Neural progenitor cell (in vitro differentiated cells): Measurements from ENCODE around the gene PRKD1. TPM values are rescaled to one million over a fixed set of nuclear protein-coding genes. Genes with fewer than 3 reads are reported as not detected.

Experiments used
- DNase-seq: peaks from one replicate; pipeline ENCODE4 v3.0.0-alpha.2; 2016; ENCODE audit warnings: low spot score
- H2AFZ ChIP-seq: fragments of 200-600 bp; sonication (generic); replicated peaks from 2 replicates; pipeline ENCODE4 v1.6.1; 2016; ENCODE audit warnings: antibody characterized with exemption
- H3F3A ChIP-seq: fragments of 200-600 bp; sonication (generic); 2 replicates; pipeline ENCODE4 v1.6.1; 2016; ENCODE audit warnings: antibody characterized with exemption, low read depth
- H3K27ac ChIP-seq: fragments of 200-600 bp; sonication (generic); 2 replicates; pipeline ENCODE4 v1.5.1; 2016; ENCODE audit warnings: mild to moderate bottlenecking
- H3K27me3 ChIP-seq: fragments of 200-600 bp; sonication (generic); 2 replicates; pipeline ENCODE4 v1.6.1; 2016; ENCODE audit warnings: mild to moderate bottlenecking, moderate library complexity
- H3K36me3 ChIP-seq: fragments of 200-600 bp; sonication (generic); 2 replicates; pipeline ENCODE4 v1.5.1; 2016
- H3K4me1 ChIP-seq: fragments of 200-600 bp; sonication (generic); 2 replicates; pipeline ENCODE4 v1.6.1; 2016; ENCODE audit warnings: mixed run types
- H3K4me2 ChIP-seq: fragments of 200-600 bp; sonication (generic); 2 replicates; pipeline ENCODE4 v1.6.1; 2016
- H3K4me3 ChIP-seq: fragments of 200-600 bp; sonication (generic); 2 replicates; pipeline ENCODE4 v1.5.1; 2016
- H3K79me2 ChIP-seq: fragments of 200-600 bp; sonication (generic); 2 replicates; pipeline ENCODE4 v1.6.1; 2016; ENCODE audit warnings: low read depth
- H3K9ac ChIP-seq: fragments of 200-600 bp; sonication (generic); 2 replicates; pipeline ENCODE4 v1.6.1; 2016
- H3K9me3 ChIP-seq: fragments of 200-600 bp; sonication (generic); 2 replicates; pipeline ENCODE4 v1.5.1; 2016; ENCODE audit warnings: low read depth
- H4K20me1 ChIP-seq: fragments of 200-600 bp; sonication (generic); 2 replicates; pipeline ENCODE4 v1.6.1; 2016; ENCODE audit warnings: low read depth
- H3K27ac Mint-ChIP-seq: 3 replicates; pipeline ENCODE4 v1.8.0; 2021; ENCODE audit warnings: mixed read lengths
- H3K27me3 Mint-ChIP-seq: 2 replicates; pipeline ENCODE4 v1.8.0; 2022; ENCODE audit warnings: low read depth, mild to moderate bottlenecking, inconsistent platforms, moderate library complexity, mixed read lengths; ENCODE audit not compliant: insufficient read depth
- H3K36me3 Mint-ChIP-seq: 3 replicates; pipeline ENCODE4 v1.8.0; 2021; ENCODE audit warnings: mixed read lengths
- H3K4me1 Mint-ChIP-seq: 3 replicates; pipeline ENCODE4 v1.8.0; 2021; ENCODE audit warnings: mixed read lengths
- H3K4me3 Mint-ChIP-seq: 3 replicates; pipeline ENCODE4 v1.8.0; 2021; ENCODE audit warnings: mild to moderate bottlenecking, moderate library complexity, mixed read lengths
- H3K9me3 Mint-ChIP-seq: 3 replicates; pipeline ENCODE4 v1.8.0; 2020; ENCODE audit warnings: mixed read lengths
- EZH2 ChIP-seq: fragments of 200-600 bp; sonication (generic); IDR thresholded peaks from 2 replicates; pipeline ENCODE4 v1.6.1; 2017; ENCODE audit warnings: antibody characterized with exemption, mild to moderate bottlenecking, moderate library complexity
- EZH2phosphoT487 ChIP-seq: fragments of 200-600 bp; sonication (generic); IDR thresholded peaks from 2 replicates; pipeline ENCODE4 v1.6.1; 2017; ENCODE audit warnings: antibody characterized with exemption
- total RNA-seq: library from RNA; depleted of rRNA; stranded (reverse); fragments of >200 nt; gene quantifications from 2 replicates; pipeline ENCODE4 v1.2.3, GENCODE V29; 2015; ENCODE audit warnings: low replicate concordance
- TF ChIP-seq, protein P1 (sequence below): fragments of 200-600 bp; sonication (generic); IDR thresholded peaks from 2 replicates; pipeline ENCODE4 v1.5.1; 2017; ENCODE audit warnings: antibody characterized with exemption, mild to moderate bottlenecking

Gene PRKD1
- total RNA-seq, 1 donor from 2014 or later, result 8.7 TPM

DNA sequence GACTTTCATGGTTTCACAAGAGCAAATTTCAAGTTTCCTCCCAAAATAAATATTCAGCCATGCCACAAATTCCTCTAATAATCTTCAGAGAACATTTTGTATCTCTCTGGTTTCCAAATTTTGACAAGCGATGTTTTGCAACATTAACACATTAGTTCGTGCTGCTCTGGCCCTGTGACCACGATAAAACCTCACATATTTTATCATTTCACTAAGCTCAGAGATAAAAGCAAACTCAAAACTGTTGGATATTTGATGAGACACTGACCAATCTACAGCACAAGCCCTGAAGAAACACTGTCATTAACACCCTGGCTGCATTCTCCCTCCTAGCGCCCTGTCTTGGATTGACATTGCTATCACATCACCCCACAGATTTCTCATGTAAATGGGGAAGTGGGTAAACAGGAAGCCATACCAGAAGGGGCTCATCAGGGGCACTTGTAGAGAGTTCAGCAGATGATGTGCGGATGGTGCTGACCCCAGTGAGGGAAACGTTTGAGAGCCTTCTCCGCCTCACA, 264.3 kb downstream of the PRKD1 start:
- Histone ChIP-seq H3K9me3 (no peaks in the 10 kb centered on the region), H3K27ac (no peak overlapping the region), H3K4me1 (peaks cover 2% of the 10 kb centered on the region), H3K79me2 (no peaks in the 10 kb centered on the region), H3K9ac (no peak overlapping the region), H3F3A (no peaks in the 10 kb centered on the region), H3K36me3 (no peaks in the 10 kb centered on the region), H3K4me2 (no peak overlapping the region), H2AFZ (no peak overlapping the region), H4K20me1 (no peaks in the 10 kb centered on the region), H3K4me3 (no peak overlapping the region), H3K27me3 (no peaks in the 10 kb centered on the region)
- no peaks in the 10 kb centered on the region for H3K27me3 Mint-ChIP-seq
- DNase-seq, result no peak
- no peaks in the 10 kb centered on the region for H3K9me3 Mint-ChIP-seq
- TF ChIP-seq EZH2, result no peak
- no peak for TF ChIP-seq EZH2phosphoT487
- TF ChIP-seq, protein P1, sequence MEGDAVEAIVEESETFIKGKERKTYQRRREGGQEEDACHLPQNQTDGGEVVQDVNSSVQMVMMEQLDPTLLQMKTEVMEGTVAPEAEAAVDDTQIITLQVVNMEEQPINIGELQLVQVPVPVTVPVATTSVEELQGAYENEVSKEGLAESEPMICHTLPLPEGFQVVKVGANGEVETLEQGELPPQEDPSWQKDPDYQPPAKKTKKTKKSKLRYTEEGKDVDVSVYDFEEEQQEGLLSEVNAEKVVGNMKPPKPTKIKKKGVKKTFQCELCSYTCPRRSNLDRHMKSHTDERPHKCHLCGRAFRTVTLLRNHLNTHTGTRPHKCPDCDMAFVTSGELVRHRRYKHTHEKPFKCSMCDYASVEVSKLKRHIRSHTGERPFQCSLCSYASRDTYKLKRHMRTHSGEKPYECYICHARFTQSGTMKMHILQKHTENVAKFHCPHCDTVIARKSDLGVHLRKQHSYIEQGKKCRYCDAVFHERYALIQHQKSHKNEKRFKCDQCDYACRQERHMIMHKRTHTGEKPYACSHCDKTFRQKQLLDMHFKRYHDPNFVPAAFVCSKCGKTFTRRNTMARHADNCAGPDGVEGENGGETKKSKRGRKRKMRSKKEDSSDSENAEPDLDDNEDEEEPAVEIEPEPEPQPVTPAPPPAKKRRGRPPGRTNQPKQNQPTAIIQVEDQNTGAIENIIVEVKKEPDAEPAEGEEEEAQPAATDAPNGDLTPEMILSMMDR, result no peak
- H3K4me1 Mint-ChIP-seq, result no peaks in the 10 kb centered on the region
- no peak overlapping the region for H3K4me3 Mint-ChIP-seq
- no peaks in the 10 kb centered on the region for H3K36me3 Mint-ChIP-seq
- H3K27ac Mint-ChIP-seq, result no peak overlapping the region

DNA sequence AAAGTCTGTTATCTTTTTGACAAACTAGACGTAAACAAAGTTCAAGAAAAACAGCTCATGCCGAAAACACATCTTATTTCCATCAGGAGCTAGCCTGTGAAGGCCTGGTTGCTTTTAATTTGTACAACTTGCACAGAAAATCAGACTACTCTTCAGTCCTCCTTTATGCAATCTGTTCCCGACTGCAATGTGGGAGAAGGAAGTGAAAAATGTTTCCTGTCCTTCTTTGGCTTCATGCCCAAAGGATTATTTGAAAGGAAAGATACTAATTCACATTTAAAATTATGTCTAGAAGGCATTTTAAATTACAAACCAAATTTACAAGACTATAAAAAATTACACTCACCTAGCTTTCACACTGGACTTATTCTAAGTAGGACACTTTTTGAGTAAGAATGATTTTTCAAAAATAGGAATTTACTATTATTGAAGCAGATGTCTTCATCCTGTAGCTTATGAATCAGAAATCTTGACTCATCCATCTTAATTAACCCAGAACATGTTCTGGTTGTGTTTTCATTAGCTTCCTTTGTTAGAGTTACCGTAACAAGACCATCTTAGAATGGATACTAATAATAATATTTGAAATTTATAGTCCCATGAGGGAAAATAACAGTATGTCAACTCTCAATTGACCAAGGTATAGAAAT, 272.6 kb downstream of the PRKD1 start:
- TF ChIP-seq EZH2phosphoT487, result no peak
- no peak for TF ChIP-seq EZH2
- TF ChIP-seq, protein P1, result no peak
- H3K27ac ChIP-seq, result no peak overlapping the region
- no peak overlapping the region for H2AFZ ChIP-seq
- H3K9ac ChIP-seq, result no peak overlapping the region
- no peaks in the 10 kb centered on the region for H3K36me3 ChIP-seq
- no peaks in the 10 kb centered on the region for H3K9me3 ChIP-seq
- Mint-ChIP-seq H3K27ac (no peak overlapping the region), H3K27me3 (no peaks in the 10 kb centered on the region), H3K36me3 (peaks cover 1% of the 10 kb centered on the region), H3K4me3 (no peak overlapping the region), H3K4me1 (no peaks in the 10 kb centered on the region), H3K9me3 (peaks cover 2% of the 10 kb centered on the region)
- no peaks in the 10 kb centered on the region for H3F3A ChIP-seq
- no peak for DNase-seq
- H4K20me1 ChIP-seq, result no peaks in the 10 kb centered on the region
- no peak overlapping the region for H3K4me3 ChIP-seq
- H3K4me2 ChIP-seq, result no peak overlapping the region
- no peaks in the 10 kb centered on the region for H3K4me1 ChIP-seq
- no peaks in the 10 kb centered on the region for H3K27me3 ChIP-seq
- H3K79me2 ChIP-seq, result no peaks in the 10 kb centered on the region

DNA sequence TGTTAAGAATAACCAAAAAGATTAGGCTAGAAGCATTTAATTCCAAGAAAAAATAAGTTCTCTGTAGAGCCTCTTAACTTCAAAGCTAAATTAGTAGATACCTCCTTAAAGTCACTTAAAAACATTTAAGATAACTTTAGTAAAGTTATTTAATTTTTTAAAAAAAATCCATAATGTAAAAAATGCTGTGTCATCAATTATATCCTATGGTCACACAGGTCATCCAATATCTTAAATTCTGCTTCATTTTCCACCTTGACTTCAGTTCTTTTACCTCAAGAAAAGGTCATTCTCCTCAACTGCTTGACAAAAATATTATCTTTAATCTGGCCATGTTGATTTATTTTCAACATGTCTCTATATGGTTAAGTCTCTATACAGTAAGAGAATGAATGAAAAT, 274.3 kb downstream of the PRKD1 start:
- Histone ChIP-seq H3K79me2 (no peaks in the 10 kb centered on the region), H3K4me2 (no peak overlapping the region), H3K36me3 (no peaks in the 10 kb centered on the region), H3K27ac (no peak overlapping the region), H3K4me3 (no peak overlapping the region), H4K20me1 (no peaks in the 10 kb centered on the region), H3K4me1 (no peaks in the 10 kb centered on the region), H3K9ac (no peak overlapping the region), H3F3A (no peaks in the 10 kb centered on the region), H3K27me3 (no peaks in the 10 kb centered on the region), H3K9me3 (peaks cover 1% of the 10 kb centered on the region), H2AFZ (no peak overlapping the region)
- H3K27me3 Mint-ChIP-seq, result peaks cover 2% of the 10 kb centered on the region
- peaks cover 10% of the 10 kb centered on the region for H3K36me3 Mint-ChIP-seq
- TF ChIP-seq EZH2phosphoT487 (no peak), EZH2 (no peak)
- TF ChIP-seq, protein P1, result no peak
- H3K9me3 Mint-ChIP-seq, result peaks cover 13% of the 10 kb centered on the region
- no peak overlapping the region for H3K4me3 Mint-ChIP-seq
- DNase-seq, result no peak
- no peak overlapping the region for H3K27ac Mint-ChIP-seq
- H3K4me1 Mint-ChIP-seq, result no peaks in the 10 kb centered on the region
